Fibroblast of upper back skin (primary cell): ENCODE results near the gene KRT75.
"Not testable (repeated sequence)": the region's sequence is repeated elsewhere in the genome, so short reads cannot be mapped to it uniquely, and the experiment has no call there.

Experiments used
- DNase-seq: peaks from one replicate; pipeline ENCODE4 v3.0.0-alpha.2; 2013

Gene KRT75

DNA sequence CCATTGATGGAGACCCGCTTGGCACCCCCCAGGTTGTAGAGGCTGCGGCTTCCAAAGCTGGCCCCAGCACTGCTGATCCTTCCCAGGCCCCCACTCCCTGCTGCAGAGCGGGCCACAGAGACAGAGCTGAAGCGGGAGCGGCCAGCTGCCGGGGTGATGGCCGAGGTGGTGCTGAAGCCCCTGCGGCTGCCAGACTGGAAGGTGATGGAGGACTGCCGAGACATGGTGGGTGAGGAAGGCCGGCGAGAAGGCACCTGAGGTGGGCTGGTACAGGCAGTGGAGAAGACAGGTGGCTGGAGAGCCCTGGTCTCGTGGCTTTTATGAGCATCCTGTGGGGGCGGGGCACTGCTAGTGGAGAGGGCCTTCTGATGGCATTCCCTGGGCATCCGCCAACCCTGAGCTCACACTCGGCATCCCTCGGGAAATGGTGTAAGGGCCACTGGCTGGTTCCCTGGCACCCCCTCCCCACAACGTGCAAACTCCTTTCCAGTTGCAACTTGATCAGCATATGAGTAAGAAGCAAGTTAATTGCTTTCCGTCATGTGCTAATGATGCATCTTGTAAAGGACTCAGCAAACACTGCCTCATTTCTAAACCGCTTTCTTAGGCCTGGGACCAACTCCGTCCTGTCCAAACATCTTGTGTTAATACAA is at the start of gene KRT75:
KRT75 (minus strand) TSS at position 291 of the 653 bp plus-strand sequence; CDS start at position 224, 67 bp downstream.
- no peak for DNase-seq

DNA sequence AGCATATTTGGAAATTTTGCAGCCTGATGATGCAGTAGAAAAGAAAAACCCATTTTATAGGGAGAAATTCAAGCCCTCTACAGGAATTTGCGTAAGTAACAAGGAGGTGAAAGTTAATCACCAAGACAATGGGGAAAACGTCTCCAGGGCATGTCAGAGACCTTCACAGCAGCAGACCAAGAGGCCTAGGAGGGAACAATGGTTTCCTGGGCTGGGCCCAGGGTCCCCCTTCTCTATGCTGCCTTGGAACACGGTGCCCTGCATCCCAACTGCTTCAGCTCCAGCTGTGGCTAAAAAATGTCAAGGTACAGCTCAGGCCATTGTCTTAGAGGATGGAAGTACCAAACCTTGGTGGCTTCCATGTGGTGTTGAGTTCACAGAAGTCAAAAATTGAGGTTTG is 45.9 kb upstream of the KRT75 start:
- DNase-seq: no peak

DNA sequence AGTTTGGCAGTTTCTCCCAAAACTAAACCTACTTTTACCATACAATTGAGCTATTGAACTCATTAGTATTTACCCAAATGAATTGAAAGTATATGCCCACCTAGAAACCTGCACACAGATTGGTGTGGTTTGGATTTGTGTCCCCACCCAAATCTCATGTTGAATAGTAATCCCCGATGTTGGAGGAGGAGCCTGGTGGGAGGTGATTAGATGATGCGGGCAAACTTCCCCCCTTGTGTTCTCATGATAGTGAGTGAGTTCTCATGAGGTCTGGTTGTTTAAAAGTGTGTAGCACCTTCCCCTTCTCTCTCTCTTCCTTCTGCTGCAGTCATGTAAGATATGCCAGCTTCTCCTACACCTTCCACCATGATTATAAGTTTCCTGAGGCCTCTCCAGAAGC is 43.5 kb upstream of the KRT75 start:
- no peak for DNase-seq

DNA sequence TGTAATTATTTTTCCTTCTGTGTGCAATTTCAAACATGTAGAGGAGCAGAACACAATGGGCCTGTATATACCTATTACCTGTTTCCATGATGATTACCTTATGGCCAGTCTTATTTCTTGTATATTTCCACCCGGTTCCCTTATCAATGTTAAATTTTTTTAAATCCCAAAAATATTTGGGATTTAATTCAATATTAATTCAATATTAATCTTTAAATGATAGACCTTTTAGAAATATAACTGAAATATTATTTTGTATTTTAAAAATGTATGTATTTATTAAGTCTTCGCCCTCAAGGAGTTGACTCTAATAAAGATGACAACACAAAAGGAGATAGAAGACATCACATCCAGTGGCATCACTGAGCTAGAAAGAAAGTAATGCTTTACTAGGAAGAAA is 40.0 kb upstream of the KRT75 start:
- no peak for DNase-seq

DNA sequence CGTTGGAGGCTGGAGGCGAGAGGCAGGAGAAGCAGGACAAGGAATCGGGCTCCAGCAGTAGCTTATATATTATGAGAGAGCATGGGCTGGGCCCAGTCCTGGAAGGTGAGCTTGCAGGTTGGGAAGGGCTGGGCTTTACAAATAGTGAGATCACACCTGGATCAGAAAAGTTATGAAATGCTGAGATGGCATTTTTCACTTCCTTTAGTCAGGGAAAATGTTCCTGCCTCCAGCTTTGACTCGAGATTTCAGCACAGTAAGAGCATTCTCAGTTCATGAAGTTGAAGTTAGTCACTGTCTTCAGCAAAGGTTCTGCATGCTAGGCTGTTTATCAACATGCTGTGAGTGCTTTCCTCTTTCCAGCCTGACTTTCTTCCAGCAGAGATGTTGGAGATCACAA is 39.6 kb upstream of the KRT75 start, which contains the start of gene KRT6C:
KRT6C (minus strand) TSS at position 38 of the 400 bp plus-strand sequence. CDS start 68 bp downstream, outside the sequence.
- no peak for DNase-seq

DNA sequence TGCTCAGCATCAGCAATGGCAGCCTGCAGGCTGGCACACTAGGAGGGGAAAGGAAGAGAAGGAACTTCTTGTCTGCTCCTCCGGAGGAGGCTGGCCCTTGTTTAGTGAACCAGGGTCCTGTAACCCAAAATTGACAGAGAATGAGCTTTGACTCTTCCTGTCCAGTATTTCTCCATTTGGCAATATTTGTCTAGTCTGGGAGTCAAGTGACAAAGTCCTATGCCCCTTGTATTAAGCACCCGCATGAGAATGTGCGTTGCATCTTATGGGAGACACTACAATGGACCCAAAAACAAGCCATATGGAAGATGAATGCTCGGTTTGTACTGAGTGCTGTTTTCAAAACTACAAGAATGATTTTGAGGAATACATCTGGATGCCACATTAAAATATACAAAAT is 35.7 kb upstream of the KRT75 start:
- DNase-seq: no peak

DNA sequence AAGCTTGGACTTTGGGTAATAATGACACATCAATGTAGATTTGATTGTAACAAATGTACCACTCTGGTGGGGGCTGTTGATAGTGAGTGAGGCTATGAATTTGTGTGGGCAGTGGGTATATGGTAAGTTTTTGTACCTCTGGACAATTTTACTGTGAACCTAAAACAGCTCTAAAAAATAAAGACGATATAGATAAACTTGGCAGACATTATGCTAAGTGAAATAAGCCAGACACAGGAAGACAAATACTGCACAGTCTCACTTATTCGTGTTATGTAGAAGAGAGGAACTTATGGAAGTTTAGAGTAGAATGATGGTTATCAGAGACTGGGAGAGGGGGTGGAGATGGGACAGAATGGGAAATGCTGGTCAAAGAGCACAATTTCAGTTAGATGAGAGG is 30.7 kb upstream of the KRT75 start:
- no peak for DNase-seq

DNA sequence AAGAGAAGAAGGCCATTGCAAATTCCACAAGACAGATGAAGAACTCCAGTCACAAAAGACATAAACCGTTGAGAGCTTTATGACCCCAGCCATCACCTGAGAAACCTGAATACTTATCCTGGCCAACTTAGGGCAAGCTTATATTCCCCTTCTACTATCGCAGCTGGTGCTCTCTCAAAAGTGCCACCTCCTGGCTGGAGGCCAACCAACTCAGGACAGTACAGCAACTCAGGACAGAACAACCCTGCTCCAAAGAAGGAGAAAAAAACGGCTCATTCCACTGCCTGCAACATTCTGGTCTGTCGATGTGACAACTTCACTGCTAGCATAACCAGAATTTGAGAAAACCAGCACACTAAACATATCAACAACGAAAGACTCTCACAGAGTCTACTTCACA is 27.5 kb upstream of the KRT75 start:
- DNase-seq: no peak

DNA sequence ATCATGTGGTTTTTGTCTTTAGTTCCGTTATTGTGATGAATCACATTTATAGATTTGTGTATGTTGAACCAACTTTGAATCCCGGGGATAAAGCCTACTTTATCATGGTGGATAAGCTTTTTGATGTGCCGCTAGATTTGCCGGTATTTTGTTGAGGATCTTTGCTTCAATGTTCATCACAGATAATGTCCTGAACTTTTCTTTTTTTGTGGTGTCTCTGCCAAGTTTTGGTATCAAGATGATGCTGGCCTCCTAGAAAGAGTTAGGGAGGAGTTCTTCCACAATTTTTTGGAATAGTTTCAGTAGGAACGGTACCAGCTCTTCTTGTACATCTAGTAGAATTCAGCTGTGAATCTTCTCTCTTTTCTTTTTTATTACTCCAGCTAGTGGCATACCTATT is 24.7 kb upstream of the KRT75 start:
- no peak for DNase-seq

DNA sequence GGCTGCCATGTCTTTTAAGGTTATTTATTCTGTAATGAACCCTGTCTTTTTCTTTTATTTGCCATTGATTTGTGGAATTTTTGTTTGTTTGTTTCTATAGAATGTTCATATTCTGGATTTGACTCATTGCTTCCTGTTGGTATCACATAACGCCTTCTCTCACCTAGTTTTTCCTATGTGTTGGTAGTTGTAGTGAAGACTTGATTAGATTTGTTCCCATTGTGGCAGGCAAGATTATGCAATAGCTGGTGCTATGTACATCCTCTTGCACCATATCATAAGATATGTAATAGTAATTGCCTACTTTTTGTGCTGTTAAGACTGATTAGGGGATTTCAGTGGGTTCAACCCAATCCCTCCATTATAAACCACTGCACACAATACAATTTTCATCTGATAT is 21.6 kb upstream of the KRT75 start:
- no peak for DNase-seq

DNA sequence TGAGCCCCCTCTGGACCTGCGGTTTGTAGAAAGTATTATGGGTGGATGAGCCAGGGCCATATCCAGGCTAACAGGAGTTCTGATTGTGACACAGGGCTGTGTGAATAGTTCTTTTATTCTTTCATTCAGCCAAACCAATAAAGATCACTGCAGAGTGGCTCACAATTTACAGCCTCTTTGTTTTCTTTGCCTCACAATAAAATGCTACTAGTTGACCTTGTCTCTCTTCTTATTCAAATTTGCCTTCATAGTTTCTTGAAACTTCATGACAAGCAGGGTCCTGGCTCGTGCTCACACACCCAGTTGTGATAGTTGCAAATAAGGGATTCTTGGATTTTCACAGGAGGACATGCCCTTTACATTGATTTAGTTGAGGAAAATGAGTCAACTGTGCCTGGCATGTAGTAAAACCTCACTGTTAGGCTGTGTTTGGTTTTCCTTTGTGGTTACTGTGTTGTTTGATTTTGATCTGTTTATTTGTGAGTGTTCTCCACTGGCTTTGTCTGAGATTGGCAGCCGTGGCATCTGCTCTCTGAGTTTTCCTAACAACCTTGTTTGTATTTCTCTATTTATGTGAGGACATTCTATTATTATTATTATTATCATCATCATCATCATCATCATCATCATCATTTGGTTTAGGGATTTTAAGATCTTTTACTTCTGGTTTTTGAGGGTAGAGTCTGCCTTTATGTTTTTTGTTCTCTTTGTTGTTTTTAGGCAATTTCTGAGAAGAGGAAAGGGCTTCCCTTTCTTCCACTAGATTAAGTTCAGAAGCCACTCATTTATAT is 20.4 kb upstream of the KRT75 start:
- no peak for DNase-seq

DNA sequence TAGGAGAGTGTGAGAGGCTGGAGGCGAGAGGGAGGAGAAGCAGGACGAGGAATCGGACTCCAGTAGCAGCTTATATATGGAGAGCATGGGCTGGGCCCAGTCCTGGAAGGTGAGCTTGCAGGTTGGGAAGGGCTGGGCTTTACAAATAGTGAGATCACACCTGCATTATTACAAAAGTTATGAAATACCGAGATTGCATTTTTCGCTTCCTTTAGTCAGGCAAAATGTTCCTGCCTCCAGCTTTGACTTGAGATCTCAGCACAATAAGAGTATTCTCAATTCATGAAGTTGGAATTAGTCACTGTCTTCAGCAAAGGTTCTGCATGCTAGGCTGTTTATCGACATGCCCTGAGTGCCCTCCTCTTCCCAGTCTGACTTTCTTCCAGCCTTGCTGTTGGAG is 17.9 kb upstream of the KRT75 start, which contains the start of gene KRT6B:
KRT6B (minus strand) TSS at position 46 of the 400 bp plus-strand sequence. CDS start 68 bp downstream, outside the sequence.
- no peak for DNase-seq

DNA sequence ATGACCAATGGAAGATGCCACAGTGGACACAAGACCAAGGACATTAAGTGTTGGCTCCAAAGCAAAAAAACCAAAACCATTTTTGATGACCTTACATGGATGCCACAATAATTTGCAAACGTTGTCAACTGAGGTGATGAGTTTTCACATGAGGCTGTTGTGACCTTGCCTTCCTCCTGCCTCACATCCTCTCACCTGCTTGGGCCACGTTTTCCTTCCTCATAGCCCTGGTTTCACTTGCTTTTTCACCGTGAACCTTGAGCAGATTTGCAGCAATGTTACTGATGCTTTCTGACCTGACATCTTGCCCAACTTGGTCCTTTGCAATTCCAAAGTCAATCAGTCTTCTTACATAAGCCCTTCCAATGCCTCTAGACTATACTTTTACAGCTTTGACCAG is 14.1 kb upstream of the KRT75 start:
- no peak for DNase-seq

DNA sequence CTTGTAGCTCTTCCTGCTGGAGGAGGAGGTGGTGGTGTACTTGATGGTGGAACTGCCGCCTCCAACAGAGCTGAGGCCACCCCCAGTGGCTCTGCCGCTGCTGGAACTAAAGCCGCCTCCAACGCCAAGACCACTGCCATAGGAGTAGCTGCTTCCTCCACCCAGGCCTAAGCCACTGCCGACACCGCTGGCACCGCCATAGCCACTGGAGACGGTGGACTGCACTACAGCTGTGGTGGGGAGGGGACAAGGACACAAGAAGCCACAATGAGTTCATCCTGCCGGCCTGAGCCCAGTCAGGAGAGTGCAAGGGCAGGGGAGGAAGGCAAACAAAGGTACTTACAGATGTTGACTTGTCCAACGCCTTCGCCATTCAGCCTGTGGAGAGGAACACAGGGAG is 13.0 kb upstream of the KRT75 start:
- DNase-seq: not testable (repeated sequence)

DNA sequence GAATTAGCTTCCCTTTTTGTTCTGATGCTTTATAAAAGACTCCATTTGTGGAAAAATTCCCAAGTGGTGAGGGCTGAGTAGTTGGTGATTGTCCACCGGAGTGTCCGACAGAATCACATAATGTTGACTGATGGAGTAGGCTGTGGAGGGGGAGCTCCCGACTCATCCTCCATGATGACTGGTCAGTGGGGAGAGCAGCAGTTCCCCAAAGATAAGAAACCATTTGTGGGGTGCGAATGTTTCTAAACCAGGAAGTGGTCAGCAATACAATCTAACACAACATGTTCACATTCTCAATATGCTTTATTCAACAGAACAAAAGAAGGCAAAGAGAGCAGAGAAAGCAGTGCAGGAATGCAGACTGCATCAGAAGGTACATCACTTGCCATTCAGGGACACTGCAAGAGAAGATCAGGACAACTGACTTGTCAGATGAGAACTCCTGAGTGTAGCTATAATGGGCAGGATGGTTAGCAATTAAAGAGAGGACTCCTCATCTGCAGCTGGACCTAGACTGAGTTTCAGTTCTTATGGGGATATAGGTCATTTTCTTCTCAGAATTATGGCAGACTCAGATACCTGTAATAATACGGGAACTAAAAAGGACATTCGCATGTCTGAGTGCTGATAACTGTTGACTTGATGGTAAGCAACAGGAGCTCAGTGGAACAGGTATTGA is 12.3 kb upstream of the KRT75 start:
- no peak for DNase-seq

DNA sequence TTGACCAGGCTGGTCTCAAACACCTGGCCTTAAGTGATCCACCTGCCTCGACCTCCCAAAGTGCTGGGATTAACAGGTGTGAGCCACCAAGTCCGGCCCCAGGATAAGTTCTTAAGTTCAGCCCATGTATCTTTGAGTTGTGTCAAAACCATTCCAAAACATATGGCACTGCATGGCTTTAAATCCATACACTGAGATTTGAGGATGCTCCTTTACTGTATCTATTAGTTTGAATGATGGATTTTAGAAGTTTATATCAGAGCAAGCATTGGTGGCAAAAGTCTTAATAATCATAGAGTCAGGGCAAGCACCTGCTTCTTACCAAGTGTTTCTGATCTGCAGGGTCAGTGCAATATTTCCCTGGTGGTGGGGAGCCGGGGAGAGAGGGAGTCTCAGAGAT is 11.7 kb upstream of the KRT75 start:
- no peak for DNase-seq

DNA sequence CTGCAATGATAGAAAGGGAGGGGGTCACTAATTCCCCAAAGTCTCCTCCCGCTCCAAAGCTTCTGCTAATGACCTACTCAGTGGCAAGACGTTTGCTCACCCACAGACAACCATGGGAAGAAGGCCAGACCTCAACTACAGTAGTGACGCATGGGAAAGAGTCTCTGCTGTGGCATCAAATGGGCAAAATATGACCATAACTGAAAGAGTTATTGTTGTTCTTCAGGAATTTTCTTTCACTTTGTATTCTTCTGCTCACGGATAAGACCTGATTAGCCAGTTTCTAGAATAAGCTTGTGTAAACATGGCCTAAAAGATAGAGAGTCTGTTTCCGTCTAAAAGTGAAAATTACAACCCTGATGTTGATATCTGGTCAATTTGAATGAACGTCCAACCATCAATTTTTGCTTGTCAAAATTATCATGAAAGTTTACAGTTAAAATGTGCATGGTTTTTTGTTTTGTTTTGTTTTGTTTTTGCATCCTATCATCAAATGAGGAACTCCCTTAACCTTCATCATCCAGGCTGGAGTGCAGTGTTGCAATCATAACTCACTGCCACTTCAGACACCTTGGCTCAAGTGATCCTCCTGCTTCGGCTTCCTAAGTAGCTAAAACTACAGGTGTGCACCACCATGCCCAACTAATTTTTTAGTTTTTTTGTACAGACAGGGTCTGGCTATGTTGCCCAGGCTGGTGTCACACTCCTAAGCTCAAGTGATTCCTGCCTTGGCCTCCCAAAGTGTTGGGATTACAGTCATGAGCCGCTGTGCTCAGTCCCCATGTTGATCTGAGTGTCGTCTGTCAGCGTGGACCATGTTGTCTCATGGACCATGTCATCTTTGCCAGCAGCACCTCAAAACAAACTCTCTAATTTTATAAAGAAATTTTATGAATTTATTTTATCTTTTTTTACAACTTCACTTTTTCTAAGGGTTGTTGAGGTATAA is 10.8 kb upstream of the KRT75 start:
- DNase-seq: no peak

DNA sequence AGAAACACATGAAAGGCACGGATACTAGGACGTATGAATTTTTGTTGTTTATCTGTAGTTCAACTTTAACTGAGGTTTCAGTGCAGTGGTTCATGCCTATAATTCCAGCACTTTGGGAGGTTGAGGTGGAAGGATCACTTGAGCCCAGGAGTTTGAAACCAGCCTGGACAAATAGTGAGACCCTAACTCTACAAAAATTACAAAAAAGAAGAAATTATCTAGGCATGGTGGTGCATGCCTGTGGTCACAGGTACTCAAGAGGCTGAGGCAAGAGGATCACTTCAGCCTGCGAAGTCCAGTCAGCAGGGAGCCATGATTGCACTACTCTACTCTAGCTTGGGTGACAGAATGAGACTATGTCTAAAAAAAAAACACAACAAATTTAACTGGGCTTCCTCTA is 9.8 kb upstream of the KRT75 start:
- DNase-seq: no peak

DNA sequence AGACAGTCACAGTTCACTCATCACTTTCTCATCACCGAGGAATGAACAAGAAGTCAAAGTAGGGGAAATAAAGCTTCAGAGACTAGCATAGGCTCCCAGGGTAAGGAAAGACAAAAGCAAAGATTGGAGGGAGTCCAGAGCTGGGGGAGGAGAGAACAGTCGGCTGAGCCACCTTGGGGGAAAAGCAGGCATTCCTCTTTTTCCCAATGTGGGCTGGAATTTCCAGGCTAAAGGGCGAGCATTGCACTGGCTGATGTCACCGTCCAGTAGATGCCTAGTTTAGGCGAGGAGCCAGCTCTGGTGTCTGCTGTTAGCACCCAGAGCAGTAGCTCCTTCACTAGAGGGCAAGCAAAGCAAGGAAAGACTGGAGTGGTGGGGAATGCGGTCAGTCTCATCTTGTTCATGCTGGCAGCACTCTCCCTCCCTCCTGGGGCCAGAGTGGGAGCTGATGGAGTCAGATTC is 8.5 kb upstream of the KRT75 start:
- peak; percentile 94 for DNase-seq

DNA sequence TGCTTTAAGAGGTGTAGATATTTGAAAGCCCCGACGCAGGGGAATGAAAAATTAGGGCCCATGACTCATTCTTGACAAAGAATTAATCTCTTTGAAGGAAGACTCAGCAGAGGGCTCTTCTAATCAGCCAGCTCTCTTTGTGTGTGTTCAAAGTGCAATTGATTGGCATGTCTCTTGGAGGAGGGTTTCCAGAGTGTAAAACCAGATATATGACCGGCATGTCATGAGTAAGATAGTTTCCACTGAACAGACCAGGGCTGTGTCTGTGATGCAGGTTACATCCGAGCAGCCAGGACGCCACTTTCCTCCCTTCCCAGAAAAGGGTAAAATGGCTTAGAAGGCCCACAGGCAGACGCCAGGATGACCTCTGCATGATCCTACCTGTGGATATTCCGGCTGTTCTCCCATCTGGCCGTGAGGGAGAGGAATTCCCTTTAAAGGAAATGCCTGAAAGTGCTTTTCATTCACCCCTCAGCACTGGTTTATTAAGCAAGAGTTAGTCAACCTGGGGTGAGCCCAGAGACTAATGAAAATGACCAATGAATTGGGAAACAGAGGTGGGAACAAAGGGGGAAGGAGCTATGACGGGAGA is 7.2 kb upstream of the KRT75 start:
- peak; percentile 48 for DNase-seq

DNA sequence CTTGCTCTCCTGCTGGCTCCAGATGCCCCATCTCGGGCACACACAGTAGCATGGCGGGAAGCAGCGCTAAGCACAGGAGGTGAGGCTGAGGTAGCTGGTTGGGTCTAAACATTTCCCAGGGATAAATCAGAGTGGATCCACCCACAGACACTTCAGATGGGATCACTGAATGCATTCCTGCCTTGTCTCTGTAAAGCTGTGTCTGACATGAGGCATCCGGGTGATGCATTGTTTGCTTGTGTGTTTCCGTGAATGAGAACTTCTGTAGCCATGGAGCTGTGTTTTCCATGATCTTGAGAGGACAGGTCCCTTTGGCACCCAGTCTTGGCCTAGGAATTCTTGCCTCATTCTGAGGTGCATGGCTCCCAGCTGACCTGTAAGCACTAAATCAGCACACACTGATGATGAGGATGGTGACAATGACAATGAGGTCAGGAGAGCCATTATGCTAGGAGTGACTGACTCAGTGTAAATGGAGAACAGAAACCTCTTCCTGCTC is 6.7 kb upstream of the KRT75 start:
- peak; percentile 72 for DNase-seq

DNA sequence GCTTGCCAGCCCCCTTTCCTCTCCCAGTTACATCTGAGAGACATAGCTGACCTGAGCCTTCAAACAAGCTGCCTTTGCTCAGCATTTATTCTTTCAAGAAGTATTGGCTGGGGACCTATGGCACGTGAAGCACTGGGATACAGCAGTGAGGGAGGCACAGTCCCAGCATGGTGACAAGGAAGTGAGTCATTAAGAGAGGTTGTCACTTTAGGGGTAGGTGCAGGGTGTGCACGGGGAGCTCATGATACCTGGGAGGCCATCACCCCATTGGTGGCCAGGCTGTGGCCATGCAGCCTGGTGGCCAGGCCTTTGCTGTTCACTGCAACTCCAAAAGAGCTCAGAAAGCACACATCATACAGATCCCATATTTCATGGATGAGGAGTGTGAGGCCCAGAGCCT is 5.7 kb upstream of the KRT75 start:
- no peak for DNase-seq
